Right ventricle myocardium inferior (tissue), 1 donor: ENCODE results near the gene GSK3B. TPM values are rescaled to one million over a fixed set of nuclear protein-coding genes. Genes with fewer than 3 reads are reported as not detected.

ENCODE experiments used
- ATAC-seq: fragments of 200-7000 bp; cut with Tn5 transposase; one replicate; pipeline ENCODE4 v1.9.1; 2020; ENCODE audit warnings: mild to moderate bottlenecking, moderate library complexity
- DNase-seq: peaks from one replicate; pipeline ENCODE4 v3.0.0; 2021; ENCODE audit errors: missing footprints
- intact Hi-C: fragments of 100-400 bp; cut with DNase I; formaldehyde crosslinking; loops from one replicate; pipeline ENCODE4 v1.11.0; 2022
- total RNA-seq: library from RNA; stranded (reverse); fragmentation: NEBNext Ultra II Directional; extraction: Animal tissue kit (Norgen Biotek cat#: 25700); gene quantifications from one replicate; pipeline ENCODE4 v1.2.1, GENCODE V29; 2021
- donor health status: DM: no; HTN: yes; CAD: no; lungs with severe emphysema.

The GSK3B gene
- total RNA-seq, 1 donor from 2014 or later = 40.0 TPM

DNA sequence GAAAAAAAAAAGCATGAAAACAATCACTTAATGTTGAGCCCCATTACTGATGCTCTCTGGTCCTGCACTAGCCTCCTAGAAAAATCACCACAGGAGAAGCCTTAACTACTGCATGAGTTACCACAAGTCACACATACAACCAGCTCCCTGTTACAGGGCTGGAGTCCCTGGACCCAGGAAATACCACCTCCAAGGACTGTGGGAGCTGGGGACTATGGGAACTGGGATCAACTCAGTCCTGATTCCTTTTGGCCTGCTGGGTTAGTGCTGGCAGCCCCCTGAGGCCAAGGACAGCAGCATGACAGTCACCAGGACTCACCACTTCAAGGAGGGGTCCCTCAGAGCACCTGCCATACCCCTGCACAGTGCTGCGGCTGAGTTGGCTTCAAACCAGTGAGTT lies 311.8 kb downstream of the GSK3B start:
- intact Hi-C loops = no loop called here

GRCh38 chr3:119781330-119782198 lies 312.7 kb downstream of the GSK3B start, which contains the start of gene NR1I2:
TSS of gene NR1I2 (plus strand) at chr3:119782101.
- no peak for ATAC-seq
- no peak for DNase-seq
- intact Hi-C loops = no loop called here

More for the DNA sequence above, 311.8 kb downstream of the GSK3B start:
- DNase-seq (no peak), ATAC-seq (no peak)

- intact Hi-C loops = no loop called here
- ATAC-seq = no peak
- DNase-seq = no peak
These were observed 314.4 kb downstream of the GSK3B start for GRCh38 chr3:119779731-119780383.

GRCh38 chr3:119778811-119779210 lies 315.4 kb downstream of the GSK3B start:
- DNase-seq (no peak), ATAC-seq (no peak)
- intact Hi-C loops = no loop called here

DNA sequence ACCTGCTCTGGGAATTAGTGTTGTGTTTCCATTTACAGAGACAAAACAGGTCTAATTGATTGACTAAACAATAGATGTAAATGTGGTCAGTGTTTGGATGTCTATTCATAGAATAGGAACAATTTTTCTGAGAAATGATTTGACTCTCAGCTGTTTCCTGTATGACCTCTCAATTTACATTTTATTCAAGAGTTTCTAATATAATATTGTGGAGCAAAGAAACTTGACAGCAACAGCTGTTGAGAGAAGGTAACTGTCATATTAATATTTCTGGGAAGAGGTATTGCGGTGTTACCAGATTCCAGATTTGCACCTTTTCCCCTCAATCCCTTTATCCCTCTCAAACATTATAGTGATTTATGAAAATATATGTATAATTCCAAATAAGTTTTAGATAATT lies 316.1 kb downstream of the GSK3B start:
- intact Hi-C loops = no loop called here
- DNase-seq (no peak), ATAC-seq (no peak)

GRCh38 chr3:119776304-119776703 lies 317.9 kb downstream of the GSK3B start:
- no peak for ATAC-seq
- no peak for DNase-seq
- intact Hi-C loops = no loop called here

DNA sequence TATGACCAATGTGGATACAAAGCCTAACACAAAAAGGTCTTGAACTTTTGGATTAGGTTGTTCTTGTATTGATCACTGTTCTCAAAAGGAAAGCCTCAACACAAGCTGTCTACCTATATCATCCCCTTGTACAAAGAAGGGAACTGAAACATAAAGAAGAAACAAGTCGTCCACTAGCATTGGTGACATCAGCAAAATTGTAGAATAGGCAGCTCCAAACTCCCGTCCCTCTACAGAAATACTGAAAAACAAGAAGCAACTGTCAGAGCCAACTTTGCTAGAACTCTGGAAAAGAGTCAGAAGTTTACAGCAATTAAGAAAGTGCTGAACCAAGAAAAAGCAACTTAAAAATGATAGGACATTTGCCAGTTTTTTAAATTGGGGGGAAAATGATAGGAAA lies 319.8 kb downstream of the GSK3B start:
- ATAC-seq (no peak), DNase-seq (no peak)
- intact Hi-C loops = no loop called here

Other genes with a start within 250 kb of the GSK3B start
- not detected for gene GPR156, start 190.8 kb upstream of the GSK3B start, total RNA-seq